GM19240 (cell line): ENCODE measurements around the gene ZNF763.
"Not testable (repeated sequence)": the region's sequence is repeated elsewhere in the genome, so short reads cannot be mapped to it uniquely, and the experiment has no call there.

Experiments used
- DNase-seq: peaks from one replicate; pipeline ENCODE4 v3.0.0; 2011; ENCODE audit warnings: low spot score; ENCODE audit not compliant: insufficient read length

The ZNF763 gene

GRCh38 chr19:11971041-11971440 is 6.2 kb downstream of the ZNF763 start:
- DNase-seq = no peak

GRCh38 chr19:11973019-11973810 is 8.4 kb downstream of the ZNF763 start:
- DNase-seq = no peak

- DNase-seq = no peak
Observed at GRCh38 chr19:11978492-11979100, 13.8 kb downstream of the ZNF763 start.

- DNase-seq = no peak
Observed at GRCh38 chr19:11979527-11979926, 14.7 kb downstream of the ZNF763 start.

GRCh38 chr19:11982526-11982925 is 17.7 kb downstream of the ZNF763 start:
- DNase-seq = no peak

GRCh38 chr19:11984986-11985385 is 20.1 kb downstream of the ZNF763 start:
- no peak for DNase-seq

DNA sequence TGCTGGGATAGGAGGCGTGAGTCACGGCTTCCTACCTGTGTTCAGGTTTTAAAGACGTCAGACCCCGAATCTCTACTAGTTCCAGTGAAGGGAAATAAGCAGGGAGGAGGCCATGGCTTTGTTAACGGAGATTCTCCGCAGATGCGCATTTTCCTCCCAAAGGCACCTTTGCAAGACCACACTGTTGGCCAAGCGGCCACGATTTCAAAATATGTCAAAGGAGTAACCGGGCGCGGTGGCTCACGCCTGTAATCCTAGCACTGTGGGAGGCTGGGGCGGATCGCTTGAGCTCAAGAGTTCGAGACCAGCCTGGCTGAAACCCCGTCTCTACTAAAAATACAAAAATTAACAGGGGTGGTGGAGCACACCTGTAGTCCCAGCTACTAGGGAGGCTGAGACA is 21.9 kb downstream of the ZNF763 start:
- no peak for DNase-seq

- DNase-seq = peak; percentile 83
Observed at GRCh38 chr19:11987405-11988281, 22.8 kb downstream of the ZNF763 start.

DNA sequence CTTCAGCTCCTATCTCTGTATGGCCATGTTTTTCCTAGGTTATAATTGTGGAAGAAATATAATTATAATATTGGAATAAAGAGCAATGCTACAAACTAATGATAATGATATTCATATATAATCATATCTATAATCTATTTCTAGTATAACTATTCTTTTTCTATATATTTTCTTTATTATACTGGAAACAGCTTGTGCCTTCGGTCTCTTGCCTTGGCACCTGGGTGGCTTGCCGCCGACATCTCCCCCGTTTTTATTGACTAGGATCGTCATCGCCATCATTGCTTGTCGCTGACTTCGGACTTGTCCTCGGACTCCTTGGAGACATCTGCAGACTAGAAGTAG is 24.2 kb downstream of the ZNF763 start:
- DNase-seq = no peak

DNA sequence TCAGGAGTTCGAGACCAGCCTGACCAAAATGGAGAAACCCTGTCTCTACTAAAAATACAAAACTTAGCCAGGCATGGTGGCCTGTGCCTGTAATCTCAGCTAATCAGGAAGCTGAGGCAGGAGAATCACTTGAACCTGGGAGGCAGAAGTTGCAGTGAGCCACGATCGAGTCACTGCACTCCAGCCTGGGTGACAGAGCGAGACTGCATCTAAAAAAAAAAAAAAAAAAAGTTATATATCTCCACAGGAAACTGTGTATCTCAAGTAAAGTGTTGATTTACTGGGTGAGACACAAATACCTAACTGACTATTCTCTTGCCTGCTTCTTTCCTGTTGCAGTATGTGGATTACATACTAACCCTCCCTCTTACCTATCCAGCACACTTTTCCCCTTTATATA is 27.1 kb downstream of the ZNF763 start:
- DNase-seq = not testable (repeated sequence)

GRCh38 chr19:11995174-11995573 is 30.3 kb downstream of the ZNF763 start:
- DNase-seq = no peak

DNA sequence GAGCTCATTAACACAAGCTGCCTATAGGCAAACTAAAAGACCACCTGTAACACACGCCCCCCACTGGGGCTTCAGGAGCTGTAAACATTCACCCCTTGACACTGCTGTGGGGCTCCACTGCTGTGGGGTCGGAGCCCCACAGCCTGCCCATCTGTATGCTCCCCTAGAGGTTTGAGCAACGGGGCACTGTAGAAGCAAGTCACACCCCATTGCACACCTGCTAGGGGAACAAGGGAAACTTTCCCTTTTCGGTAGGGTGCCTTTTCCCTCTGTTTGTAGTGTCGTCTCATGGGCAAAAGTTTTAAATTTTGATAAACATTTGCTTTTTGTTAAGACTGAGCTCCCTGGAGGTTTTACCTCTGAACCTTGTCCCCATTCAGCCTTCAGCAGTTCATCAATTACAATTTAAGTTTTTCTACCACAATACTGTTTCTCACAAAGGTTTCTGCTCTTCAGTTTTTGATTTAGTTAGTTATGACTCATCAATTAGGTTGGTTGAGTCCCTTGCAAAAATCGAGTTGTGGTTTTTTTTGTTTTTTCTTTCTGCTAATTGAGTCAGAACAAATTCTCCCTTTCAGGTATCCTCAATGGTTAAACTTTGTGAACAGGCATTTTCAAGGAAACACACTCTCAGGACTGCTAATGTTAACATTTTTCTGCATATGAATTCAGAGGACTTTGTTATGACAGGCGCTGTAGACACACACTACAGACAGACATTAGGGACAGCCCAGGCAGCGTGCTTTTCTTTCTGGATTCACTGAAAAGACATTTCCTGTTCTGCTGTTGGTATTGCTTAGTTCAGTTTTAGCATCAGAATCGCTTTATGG is 35.5 kb downstream of the ZNF763 start:
- DNase-seq = no peak

DNA sequence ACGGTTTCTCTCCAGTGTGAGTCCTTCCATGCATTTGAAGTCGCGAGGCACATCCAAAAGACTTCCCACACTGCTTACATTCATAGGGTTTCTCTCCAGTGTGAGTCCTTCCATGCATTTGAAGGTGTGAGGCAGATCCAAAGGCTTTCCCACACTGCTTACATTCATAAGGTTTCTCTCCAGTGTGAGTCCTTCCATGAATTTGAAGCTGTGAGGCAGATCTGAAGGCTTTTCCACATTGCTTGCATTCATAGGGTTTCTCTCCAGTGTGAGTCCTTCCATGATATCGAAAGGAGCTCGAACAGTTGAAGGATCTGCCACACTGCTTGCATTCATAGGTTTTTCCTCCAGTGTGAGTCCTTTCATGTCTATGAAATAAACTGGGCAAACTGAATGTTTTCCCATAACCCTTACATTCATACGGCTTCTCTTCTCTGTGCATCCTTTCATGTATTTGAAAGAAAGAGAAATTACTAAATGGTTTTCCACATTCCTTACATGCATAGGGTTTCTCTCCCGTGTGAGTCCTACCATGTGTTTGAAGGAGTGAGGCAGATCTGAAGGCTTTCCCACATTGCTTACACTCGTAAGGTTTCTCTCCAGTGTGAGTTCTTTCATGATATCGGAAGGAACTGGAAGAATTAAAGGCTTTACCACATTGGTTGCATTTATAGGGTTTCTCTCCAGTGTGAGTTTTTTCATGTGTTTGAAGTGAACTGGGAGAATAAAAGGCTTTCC is 50.3 kb downstream of the ZNF763 start:
- DNase-seq = no peak

DNA sequence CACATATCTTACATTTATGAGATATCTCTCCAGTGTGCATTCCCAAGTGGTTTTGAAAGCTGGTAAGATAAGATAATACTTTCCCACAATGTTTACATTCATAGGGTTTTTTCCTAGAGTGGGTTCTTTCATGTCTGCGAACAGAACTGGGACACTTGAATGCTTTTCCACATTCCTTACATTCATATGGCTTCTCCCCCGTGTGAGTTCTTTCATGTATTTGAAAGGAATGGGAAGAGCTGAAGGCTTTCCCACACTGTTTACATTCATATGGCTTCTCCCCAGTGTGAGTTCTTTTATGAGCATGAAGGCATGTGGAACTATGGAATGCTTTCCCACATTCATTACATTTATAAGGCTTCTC is 50.9 kb downstream of the ZNF763 start:
- no peak for DNase-seq
